PC-9 (cell line): ENCODE measurements around the gene OPALIN. TPM values are rescaled to one million over a fixed set of nuclear protein-coding genes. Genes with fewer than 3 reads are reported as not detected.

Experiments
- BruUV-seq: library from RNA; stranded (reverse); fragments of 400-500 nt; replicated peaks from 2 replicates; lab custom pipeline; 2021; lab: Mats Ljungman, UMichigan
- CTCF ChIA-PET: fragments of 300-600 bp; sonication (Branson Sonifier 250); formaldehyde crosslinking; loops from one replicate; lab custom pipeline; 2022; ENCODE audit warnings: antibody characterized with exemption; lab: Charles Lee
- POLR2A ChIA-PET: fragments of 300-600 bp; sonication (Branson Sonifier 250); formaldehyde crosslinking; loops from one replicate; lab custom pipeline; 2022; ENCODE audit warnings: antibody characterized with exemption; ENCODE audit not compliant: unreplicated experiment; lab: Charles Lee
- DNase-seq, 2 experiments: peaks; one replicate each; pipeline versions ENCODE4 v3.0.0 to v3.0.0-alpha.2; 2015 to 2022; ENCODE audit warnings: mixed read lengths in 1 of 2
- H2AFZ ChIP-seq: fragments of 200-600 bp; sonication (generic); 2 replicates; pipeline ENCODE4 v1.8.1; 2017; ENCODE audit warnings: antibody characterized with exemption
- H3F3A ChIP-seq: fragments of 200-600 bp; sonication (generic); 2 replicates; pipeline ENCODE4 v1.8.1; 2017; ENCODE audit warnings: antibody characterized with exemption, mild to moderate bottlenecking, low read depth; ENCODE audit not compliant: insufficient read depth
- H3K27ac ChIP-seq: fragments of 200-600 bp; sonication (generic); 2 replicates; pipeline ENCODE4 v1.6.1; 2016; ENCODE audit warnings: mixed run types
- H3K27me3 ChIP-seq: fragments of 200-600 bp; sonication (generic); 2 replicates; pipeline ENCODE4 v1.6.1; 2016; ENCODE audit warnings: low read depth, mixed run types; ENCODE audit not compliant: insufficient read depth
- H3K36me3 ChIP-seq: fragments of 200-600 bp; sonication (generic); 2 replicates; pipeline ENCODE4 v1.6.1; 2016; ENCODE audit warnings: low read depth, mixed run types
- H3K4me1 ChIP-seq: fragments of 200-600 bp; sonication (generic); replicated peaks from 2 replicates; pipeline ENCODE4 v1.6.1; 2016; ENCODE audit warnings: mixed run types; ENCODE audit not compliant: insufficient read depth
- H3K4me2 ChIP-seq: fragments of 200-600 bp; sonication (generic); 2 replicates; pipeline ENCODE4 v1.6.1; 2017; ENCODE audit warnings: mixed run types
- H3K4me3 ChIP-seq: fragments of 200-600 bp; sonication (generic); 2 replicates; pipeline ENCODE4 v1.6.1; 2016; ENCODE audit warnings: mixed run types
- H3K79me2 ChIP-seq: fragments of 200-600 bp; sonication (generic); 2 replicates; pipeline ENCODE4 v1.6.1; 2017; ENCODE audit warnings: low read depth, mixed run types
- H3K9me2 ChIP-seq: fragments of 200-600 bp; sonication (generic); 2 replicates; pipeline ENCODE4 v1.8.1; 2017; ENCODE audit warnings: mild to moderate bottlenecking; ENCODE audit not compliant: insufficient read depth
- H3K9me3 ChIP-seq: fragments of 200-600 bp; sonication (generic); 2 replicates; pipeline ENCODE4 v1.8.1; 2016; ENCODE audit warnings: low read depth; ENCODE audit not compliant: insufficient read depth
- H4K20me1 ChIP-seq: fragments of 200-600 bp; sonication (generic); 2 replicates; pipeline ENCODE4 v1.8.1; 2017; ENCODE audit not compliant: insufficient read depth
- CTCF ChIP-seq: fragments of 200-600 bp; sonication (generic); conservative IDR thresholded peaks from 2 replicates; pipeline ENCODE4 v1.6.1; 2017; ENCODE audit warnings: mixed run types, antibody characterized with exemption, mild to moderate bottlenecking, moderate library complexity
- EZH2 ChIP-seq: fragments of 200-600 bp; sonication (generic); IDR thresholded peaks from 2 replicates; pipeline ENCODE4 v1.8.0; 2017; ENCODE audit warnings: antibody characterized with exemption, low read depth
- intact Hi-C: fragments of 100-400 bp; cut with micrococcal nuclease; formaldehyde crosslinking; loops from one replicate; pipeline ENCODE4 v1.10.0; 2022; ENCODE audit not compliant: unreplicated experiment
- total RNA-seq: library from RNA; stranded (reverse); gene quantifications from 2 replicates; pipeline ENCODE4 v1.2.3, GENCODE V29; 2021

OPALIN gene
- total RNA-seq, 1 experiment from 2014 or later: not detected

- Histone ChIP-seq H3K36me3 (no peaks in the 10 kb centered on the region), H3K9me2 (no peaks in the 10 kb centered on the region), H3K4me2 (peak overlapping the region; percentile 70), H3F3A (no peaks in the 10 kb centered on the region), H3K4me1 (peaks cover 17% of the 10 kb centered on the region; the same call in 1 of the 2 replicates), H3K27me3 (no peaks in the 10 kb centered on the region), H2AFZ (no peak overlapping the region), H3K79me2 (no peaks in the 10 kb centered on the region), H3K27ac (no peak overlapping the region), H3K9me3 (no peaks in the 10 kb centered on the region), H3K4me3 (peak overlapping the region; percentile 35; the same call in 1 of the 2 replicates), H4K20me1 (no peaks in the 10 kb centered on the region)
- intact Hi-C loops: loop anchor here (1.0 to 2.0 kb wide), 2 partner anchors 141 to 840 kb away; no protein-coding TSS in a partner anchor
- TF ChIP-seq EZH2 (no peak), CTCF (peak; percentile 83)
- BruUV-seq: no TSS peak
- CTCF ChIA-PET: interaction anchor here (0.5 to 0.7 kb wide), 3 partner anchors 23 to 855 kb away, joined by 3 to 4 read pairs (median 4); no protein-coding TSS in a partner anchor
- DNase-seq: peak in 1 of 2 experiments; percentile 44
- POLR2A ChIA-PET: no interaction called here
Observed at GRCh38 chr10:96370584-96371157, 11.9 kb upstream of the OPALIN start.

DNA sequence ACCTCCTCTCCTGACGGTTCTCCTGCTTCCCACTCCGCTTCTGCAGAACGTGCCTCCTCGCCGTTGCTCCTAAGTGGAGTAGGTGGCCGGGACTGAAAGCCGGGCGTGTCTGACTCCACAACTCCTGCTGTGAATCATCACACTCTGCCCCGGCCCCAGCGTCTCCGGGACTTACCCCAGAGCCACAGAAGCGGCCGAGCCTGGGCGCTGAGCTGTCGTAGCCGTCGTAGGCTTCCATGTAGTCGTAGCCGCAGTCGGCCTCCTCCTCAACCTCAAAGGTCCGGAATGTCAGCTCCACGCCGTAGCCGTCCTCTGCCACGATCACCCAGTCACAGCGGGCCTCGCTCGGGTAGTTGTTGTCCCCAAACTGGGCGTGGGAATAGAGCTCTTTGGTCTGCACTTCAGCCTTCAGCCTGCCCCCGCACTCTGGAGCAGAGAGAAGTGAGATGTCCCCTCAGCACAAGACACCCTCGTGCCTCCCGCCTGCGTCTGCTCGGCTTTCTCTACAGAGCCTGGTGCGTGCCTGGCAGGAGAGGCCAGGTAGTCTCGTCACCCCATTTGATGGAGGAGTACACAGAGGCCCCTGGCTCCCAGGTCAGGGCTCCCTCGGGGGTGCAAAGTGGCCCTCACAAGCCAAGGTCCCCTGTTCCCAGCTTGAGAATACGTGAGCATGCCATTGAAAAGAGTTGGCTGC, 11.2 kb upstream of the OPALIN start:
- Histone ChIP-seq H4K20me1 (no peaks in the 10 kb centered on the region), H3K36me3 (no peaks in the 10 kb centered on the region), H3K9me2 (no peaks in the 10 kb centered on the region), H3K27me3 (no peaks in the 10 kb centered on the region), H3K27ac (no peak overlapping the region), H3K4me2 (peak overlapping the region; percentile 70), H2AFZ (peak overlapping the region; percentile 70; the same call in 1 of the 2 replicates), H3F3A (no peaks in the 10 kb centered on the region), H3K79me2 (no peaks in the 10 kb centered on the region), H3K4me1 (peaks cover 17% of the 10 kb centered on the region; the same call in 1 of the 2 replicates), H3K4me3 (peak overlapping the region; percentile 35; the same call in 1 of the 2 replicates), H3K9me3 (no peaks in the 10 kb centered on the region)
- intact Hi-C loops: loop anchor here (1.0 to 2.0 kb wide), 2 partner anchors 141 to 841 kb away; no protein-coding TSS in a partner anchor
- ChIA-PET CTCF (interaction anchor here (0.5 kb wide), 2 partner anchors 180 to 855 kb away, joined by 3 to 4 read pairs; no protein-coding TSS in a partner anchor), POLR2A (no interaction called here)
- no peak for TF ChIP-seq CTCF
- DNase-seq: peak; percentile 43 to 65
- no TSS peak for BruUV-seq

- no peak overlapping the region for H3K4me3 ChIP-seq
- no TSS peak for BruUV-seq
- ChIA-PET CTCF (no interaction called here), POLR2A (no interaction called here)
- DNase-seq: no peak
- no peaks in the 10 kb centered on the region for H3K79me2 ChIP-seq
- H3K27me3 ChIP-seq: no peaks in the 10 kb centered on the region
- H2AFZ ChIP-seq: no peak overlapping the region
- H3K9me3 ChIP-seq: no peaks in the 10 kb centered on the region
- H3K4me2 ChIP-seq: no peak overlapping the region
- no peaks in the 10 kb centered on the region for H3F3A ChIP-seq
- no peaks in the 10 kb centered on the region for H4K20me1 ChIP-seq
- TF ChIP-seq CTCF (no peak), EZH2 (no peak)
- intact Hi-C loops: no loop called here
- no peaks in the 10 kb centered on the region for H3K36me3 ChIP-seq
- H3K4me1 ChIP-seq: peaks cover 17% of the 10 kb centered on the region; the same call in 1 of the 2 replicates
- no peaks in the 10 kb centered on the region for H3K9me2 ChIP-seq
- no peak overlapping the region for H3K27ac ChIP-seq
Observed at GRCh38 chr10:96368971-96369370, 10.2 kb upstream of the OPALIN start.
